ENCODE measurements around the gene ARHGAP5.

Gene ARHGAP5

DNA sequence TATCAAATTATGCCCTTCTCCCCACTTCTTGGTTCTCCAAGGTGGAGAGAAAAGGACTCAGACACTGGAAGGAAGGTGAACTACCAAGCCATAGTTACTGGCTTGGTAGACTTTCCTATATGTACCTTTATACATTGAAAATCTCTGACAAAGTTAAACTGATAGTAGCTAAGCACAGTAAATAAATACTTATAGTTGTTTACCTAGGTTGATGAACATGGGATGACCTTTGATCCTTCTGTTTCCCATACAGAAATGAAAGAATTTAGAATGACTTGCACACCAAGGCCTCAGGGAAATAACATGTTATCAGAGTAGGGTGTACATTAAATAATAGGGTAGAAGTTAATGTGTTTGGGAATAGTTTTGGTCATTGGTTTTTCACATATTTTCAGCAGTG, 6.7 kb downstream of the ARHGAP5 start:
- no peak for DNase-seq (ENCODE audit: extremely low read depth, low read depth)
- TF ChIP-seq, protein P1, sequence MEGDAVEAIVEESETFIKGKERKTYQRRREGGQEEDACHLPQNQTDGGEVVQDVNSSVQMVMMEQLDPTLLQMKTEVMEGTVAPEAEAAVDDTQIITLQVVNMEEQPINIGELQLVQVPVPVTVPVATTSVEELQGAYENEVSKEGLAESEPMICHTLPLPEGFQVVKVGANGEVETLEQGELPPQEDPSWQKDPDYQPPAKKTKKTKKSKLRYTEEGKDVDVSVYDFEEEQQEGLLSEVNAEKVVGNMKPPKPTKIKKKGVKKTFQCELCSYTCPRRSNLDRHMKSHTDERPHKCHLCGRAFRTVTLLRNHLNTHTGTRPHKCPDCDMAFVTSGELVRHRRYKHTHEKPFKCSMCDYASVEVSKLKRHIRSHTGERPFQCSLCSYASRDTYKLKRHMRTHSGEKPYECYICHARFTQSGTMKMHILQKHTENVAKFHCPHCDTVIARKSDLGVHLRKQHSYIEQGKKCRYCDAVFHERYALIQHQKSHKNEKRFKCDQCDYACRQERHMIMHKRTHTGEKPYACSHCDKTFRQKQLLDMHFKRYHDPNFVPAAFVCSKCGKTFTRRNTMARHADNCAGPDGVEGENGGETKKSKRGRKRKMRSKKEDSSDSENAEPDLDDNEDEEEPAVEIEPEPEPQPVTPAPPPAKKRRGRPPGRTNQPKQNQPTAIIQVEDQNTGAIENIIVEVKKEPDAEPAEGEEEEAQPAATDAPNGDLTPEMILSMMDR (IDR thresholded peaks at IDR 0.05; ENCODE audit: low read depth, low read length): no peak

DNA sequence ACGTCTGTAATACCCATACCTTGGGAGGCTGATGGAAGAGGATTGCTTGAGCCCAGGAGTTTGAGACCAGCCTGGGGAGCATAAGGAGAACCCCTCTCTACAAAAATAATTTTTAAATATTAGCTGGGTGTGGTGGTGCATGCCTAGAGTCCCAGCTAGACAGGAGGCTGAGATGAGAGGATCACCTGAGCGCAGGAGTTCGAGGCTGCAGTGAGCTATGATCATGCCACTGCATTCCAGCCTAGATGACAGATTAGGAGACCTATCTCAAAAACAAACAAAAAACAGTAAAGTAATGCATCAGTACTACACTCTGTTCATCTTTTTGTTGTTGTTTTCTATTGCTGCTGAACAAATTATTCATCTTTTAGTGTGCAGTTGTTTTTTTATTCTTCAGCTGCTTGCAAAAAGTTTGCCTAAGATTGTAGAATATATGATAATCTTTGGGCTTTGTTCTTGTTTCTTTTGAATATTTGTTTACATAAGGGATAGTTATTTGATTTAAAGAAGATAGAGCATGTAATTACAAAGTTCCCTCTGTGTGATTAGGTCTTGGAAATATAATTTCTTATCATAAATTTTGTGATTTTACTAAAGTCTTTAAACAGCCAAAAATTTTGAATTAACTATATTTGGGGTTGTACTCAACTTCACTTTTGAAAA, 8.2 kb downstream of the ARHGAP5 start:
- DNase-seq (ENCODE audit: extremely low read depth, low read depth): no peak
- TF ChIP-seq, protein P1 (IDR thresholded peaks at IDR 0.05; ENCODE audit: low read depth, low read length): no peak

DNA sequence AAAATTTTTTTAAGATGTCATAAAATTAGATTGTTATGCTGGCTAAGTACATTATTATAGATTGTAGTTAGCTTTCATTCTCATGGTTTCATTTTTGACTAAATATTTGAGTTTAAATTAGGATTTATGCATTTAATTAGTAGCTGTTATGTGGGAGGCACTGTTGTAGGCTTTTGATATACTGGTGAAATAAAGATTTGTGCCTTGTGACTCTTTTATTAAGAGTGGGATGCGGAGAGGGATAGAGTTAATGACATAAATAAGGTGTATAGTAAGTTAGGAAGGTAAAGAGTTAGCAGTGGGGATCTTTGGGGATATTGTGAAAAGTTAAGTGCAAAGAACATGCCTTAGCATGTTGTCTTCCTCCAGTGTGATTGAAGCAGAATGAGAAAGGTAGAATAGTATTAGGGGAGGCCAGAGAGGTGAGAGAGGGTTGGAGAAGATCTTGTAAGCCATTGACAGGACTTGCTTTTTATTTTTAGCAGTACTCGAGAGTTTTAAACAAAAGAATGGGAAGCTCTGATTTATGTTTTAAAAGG, 8.8 kb downstream of the ARHGAP5 start:
- no peak for DNase-seq (ENCODE audit: extremely low read depth, low read depth)
- TF ChIP-seq, protein P1 (IDR thresholded peaks at IDR 0.05; ENCODE audit: low read depth, low read length): no peak

DNA sequence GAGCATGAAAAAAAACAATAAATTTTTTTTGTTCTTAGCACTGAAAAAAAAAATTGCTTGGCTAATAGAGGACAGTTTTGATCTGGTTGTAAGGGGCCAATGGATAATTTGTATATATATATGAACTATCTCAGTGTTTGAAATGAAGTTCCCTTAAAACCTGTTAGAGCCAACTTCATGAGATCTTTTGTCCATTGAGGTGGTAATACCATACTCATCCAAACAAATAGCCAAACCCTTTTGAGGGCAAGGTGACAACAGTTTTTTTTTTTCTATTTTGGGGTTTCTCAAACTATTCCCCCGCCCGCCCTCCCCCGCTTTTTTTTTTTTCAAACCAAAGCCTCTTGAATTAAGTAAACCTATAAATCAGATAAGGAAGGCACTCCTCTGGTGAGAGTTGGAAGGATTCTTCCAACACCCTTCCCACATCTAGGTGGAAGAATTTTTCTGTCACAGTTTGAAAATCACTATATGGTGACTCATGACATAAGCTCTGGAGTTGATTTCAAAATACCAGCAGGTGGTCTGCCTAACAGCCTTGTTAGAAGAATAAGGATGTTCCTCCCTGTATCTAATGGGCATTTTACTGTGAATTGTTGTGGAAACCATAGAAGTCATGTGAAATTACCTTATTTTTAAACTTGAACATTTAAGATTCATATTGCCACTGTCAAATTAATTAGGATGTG, 10.2 kb downstream of the ARHGAP5 start:
- TF ChIP-seq, protein P1 (IDR thresholded peaks at IDR 0.05; ENCODE audit: low read depth, low read length): no peak
- no peak for DNase-seq (ENCODE audit: extremely low read depth, low read depth)

DNA sequence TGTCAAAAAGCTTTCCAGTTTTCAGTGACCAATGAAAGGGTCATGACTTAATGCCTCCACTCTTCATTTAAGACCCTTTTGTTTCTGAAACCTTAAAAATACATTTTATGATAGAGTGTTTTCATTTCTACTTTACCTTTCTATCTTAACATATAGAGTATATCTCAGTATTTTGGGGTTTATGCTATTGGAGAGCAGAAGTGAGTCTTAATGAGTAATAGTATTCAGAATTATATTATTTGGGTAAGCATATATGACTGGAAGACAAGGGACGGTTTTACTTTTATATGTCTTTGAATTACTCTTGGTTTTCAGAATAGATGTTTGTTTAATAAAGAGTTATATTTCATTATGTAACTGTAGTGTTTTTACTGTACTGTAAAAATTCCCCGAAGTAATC, 10.8 kb downstream of the ARHGAP5 start:
- no peak for DNase-seq (ENCODE audit: extremely low read depth, low read depth)
- TF ChIP-seq, protein P1 (IDR thresholded peaks at IDR 0.05; ENCODE audit: low read depth, low read length): no peak

DNA sequence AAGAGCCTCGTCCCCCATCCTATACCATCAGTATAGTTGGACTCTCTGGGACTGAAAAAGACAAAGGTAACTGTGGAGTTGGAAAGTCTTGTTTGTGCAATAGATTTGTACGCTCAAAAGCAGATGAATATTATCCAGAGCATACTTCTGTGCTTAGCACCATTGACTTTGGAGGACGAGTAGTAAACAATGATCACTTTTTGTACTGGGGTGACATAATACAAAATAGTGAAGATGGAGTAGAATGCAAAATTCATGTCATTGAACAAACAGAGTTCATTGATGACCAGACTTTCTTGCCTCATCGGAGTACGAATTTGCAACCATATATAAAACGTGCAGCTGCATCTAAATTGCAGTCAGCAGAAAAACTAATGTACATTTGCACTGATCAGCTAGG, 13.6 kb downstream of the ARHGAP5 start:
- no peak for DNase-seq (ENCODE audit: extremely low read depth, low read depth)
- TF ChIP-seq, protein P1 (IDR thresholded peaks at IDR 0.05; ENCODE audit: low read depth, low read length): no peak

DNA sequence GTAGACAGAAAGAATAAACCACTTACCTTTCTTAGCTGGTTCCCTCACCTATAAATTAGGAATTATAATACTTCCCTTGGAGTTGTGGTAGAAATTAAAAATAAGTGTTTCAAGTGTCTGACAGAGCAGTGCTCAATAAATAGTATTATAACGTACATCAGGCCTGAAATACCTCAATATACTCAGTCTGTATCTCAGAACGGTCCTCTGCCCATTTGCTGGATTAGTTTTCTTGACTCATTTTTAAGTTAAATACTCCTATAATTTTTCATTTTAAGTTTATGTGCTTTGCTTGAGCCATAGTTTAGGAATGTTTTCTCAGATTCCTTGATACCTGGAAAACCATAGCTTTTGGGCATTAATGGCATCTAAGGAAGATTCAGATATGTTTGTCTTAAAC, 22.4 kb downstream of the ARHGAP5 start:
- DNase-seq (ENCODE audit: extremely low read depth, low read depth): no peak
- TF ChIP-seq, protein P1 (IDR thresholded peaks at IDR 0.05; ENCODE audit: low read depth, low read length): no peak

Data from AG09319 (cell line).